HG02938 (cell line): Measurements from ENCODE around the gene NRG3.

Experiments used
- ATAC-seq: cut with Tn5 transposase; IDR thresholded peaks from one replicate; pipeline ENCODE4 v1.9.1; 2021; ENCODE audit warnings: mild to moderate bottlenecking, moderate library complexity; ENCODE audit not compliant: unreplicated experiment

The NRG3 gene

DNA sequence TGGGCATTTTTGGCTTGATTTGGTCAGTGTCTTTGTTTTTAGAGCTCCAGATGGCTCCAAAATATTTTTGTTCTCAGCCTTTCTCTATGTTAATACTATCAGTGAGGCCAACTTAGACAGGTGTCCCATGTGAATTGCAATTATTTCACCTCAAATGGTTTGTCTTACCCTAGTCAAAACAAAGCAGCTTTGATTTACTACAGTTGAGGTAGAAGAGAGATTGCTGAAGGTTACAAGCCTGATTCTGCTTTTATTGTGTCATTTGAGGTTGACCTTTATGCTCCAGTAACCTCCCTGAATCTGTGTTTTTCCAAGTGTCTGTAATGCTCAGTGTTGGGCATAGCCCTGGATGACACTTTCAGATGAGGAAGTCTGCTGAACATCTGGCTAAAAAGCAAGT, 882.9 kb downstream of the NRG3 start:
- ATAC-seq = no peak

- ATAC-seq = no peak
These were observed 884.1 kb downstream of the NRG3 start for GRCh38 chr10:82759050-82759449.

DNA sequence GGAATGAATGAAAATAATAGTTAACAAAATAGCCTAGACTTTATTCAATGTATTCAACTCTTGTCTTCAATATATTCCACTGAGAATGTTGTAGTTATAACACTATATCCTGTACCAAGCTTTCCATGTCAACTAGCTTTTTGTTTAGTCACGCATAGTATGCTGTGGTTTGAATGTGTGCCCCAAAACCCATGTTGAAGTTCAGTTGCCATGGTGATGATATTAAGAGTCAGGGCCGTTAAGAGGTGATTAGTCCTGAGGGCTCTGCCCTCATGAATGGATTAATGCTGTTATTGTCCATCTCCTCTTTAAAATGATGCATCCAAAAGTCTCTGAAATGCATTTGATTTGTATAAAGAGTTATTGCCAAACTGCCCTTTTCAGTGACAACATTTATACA, 887.6 kb downstream of the NRG3 start:
- ATAC-seq = no peak

DNA sequence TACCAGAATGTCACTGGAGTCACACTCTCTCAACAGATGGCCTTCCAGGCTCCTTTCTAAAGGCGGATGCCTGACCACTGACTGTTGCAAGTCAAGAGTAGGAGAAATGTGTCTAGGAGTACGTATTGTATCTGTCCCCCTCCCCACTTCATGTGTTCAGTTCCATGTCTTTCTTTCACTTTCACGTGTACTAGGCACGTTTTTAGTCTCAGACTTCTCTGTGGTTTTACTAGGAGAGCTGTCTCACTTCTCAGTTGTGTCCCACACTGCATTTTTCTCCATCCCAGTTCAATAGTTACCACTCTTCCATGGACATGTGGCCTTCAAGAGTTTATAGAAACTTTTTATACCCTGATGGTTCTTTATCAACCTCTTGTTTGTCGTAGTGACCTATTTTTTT, 893.0 kb downstream of the NRG3 start:
- ATAC-seq = no peak

GRCh38 chr10:82778908-82779307, 903.9 kb downstream of the NRG3 start:
- ATAC-seq = no peak

GRCh38 chr10:82796510-82796909, 921.5 kb downstream of the NRG3 start:
- ATAC-seq = no peak

DNA sequence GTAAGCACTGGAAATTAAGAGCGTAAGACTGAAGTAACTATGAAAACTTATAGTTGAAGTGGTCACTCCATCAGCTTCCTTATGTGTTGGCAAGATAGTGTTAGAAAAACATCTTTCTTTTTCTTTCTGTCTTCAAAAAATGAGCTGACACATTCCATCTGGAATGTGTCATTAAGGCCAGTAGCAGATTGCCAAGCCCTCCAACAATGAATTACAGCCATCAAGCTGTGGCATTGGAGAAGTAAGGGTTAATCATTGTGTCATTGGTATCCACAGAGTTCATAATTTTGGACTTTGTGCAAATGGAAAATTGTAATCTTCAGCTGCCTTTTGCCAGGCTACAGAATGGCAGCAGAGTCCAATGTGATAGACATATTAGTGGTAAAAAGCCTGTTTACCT, 926.3 kb downstream of the NRG3 start:
- ATAC-seq = no peak

- ATAC-seq = no peak
These were observed 936.6 kb downstream of the NRG3 start for GRCh38 chr10:82811621-82812020.

DNA sequence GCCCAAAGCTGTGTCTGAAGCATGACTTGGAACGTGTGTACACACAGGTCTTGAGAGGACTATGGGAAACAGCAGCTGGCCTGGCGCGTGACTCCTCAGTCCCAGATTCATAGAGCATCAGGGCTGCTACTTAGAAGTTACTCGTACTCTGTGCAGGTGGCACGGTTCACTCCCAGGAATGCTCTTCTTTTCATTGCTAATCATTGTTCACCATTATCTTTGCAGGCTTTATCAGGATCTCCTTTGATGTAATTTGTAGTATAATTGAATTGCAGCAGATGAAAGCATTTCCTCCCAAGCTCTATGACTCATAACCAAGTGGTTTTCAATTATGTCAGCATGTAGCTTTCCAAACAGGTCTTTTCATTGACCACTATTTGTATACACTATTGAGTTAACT, 938.9 kb downstream of the NRG3 start:
- ATAC-seq = no peak

- no peak for ATAC-seq
These were observed 939.6 kb downstream of the NRG3 start for GRCh38 chr10:82814635-82815034.

GRCh38 chr10:82815680-82816079, 940.7 kb downstream of the NRG3 start:
- ATAC-seq = no peak

DNA sequence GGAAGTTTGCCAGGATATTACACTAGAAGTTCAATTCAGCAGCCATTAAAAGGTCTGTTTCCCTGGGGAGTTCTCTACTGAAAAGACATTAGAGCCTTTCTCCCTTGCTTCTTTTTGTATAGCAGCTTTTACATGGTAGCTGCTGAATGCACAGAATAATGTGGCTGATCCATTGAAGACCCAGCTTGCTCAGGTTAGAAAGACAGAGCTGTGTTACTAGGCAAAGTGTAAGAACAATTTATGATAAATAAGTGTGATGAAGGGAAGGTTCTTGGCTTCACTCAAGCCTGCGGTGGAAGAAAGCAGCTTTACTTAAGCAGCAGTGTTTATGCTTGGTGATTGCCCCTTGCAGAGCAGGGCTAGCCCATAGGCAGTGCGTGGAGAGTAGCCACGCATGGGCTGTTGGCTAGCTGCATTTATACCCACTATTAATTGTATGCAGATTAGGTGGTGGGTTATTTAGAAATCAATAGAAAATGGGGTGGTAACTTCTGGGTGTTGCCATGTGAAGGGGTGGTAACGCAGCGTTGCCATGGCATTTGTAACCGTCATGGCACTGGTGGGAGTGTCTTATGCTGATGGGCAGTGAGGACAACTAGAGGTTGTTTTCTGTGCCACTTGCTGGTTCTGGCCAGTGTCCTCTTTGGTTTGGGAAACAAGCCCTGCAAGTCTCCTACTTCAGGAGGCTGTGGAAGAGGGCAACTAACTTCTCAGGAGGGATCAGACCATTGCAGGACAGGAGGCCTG, 942.9 kb downstream of the NRG3 start:
- ATAC-seq = no peak

- ATAC-seq = no peak
These were observed 946.0 kb downstream of the NRG3 start for GRCh38 chr10:82821043-82821442.

DNA sequence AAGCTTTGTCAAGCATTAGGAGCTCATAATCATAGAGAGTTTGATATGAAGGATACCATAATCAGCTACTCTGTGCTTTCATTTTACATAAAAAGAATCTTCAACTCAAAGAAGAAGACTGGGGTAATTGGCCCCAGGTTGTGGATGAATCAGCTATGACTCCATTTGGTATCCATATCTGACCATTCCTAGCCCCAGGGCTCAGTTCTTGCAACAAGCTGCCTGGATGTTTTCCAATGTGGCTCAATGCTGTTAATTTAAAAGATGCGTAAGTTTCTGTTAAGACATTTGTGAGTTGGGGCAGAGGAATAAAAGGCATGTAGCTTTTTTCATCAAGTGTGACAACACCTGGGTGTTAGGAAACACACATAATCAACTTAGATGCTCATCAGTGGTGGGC, 951.1 kb downstream of the NRG3 start:
- no peak for ATAC-seq

DNA sequence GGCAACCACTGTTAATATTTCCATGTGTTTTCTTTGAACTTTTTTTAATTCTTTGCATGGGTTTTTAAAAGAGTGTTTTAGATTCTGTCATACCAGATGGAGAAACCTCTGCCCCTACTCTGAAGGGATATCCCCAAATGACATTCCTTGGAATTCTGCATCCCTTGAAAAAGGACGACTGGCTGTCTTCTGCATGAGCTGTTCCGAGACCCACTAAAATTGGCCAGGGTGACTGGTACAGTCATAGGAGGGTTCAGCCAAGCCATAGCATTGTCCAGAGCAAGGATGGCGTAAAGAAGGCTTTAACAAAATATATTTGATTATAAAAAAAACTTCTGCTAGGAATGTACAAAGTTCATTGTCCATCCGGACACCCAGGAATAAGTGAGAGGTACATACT, 952.9 kb downstream of the NRG3 start:
- ATAC-seq = no peak

- no peak for ATAC-seq
These were observed 972.2 kb downstream of the NRG3 start for GRCh38 chr10:82847242-82847641.

- ATAC-seq = no peak
These were observed 975.2 kb downstream of the NRG3 start for GRCh38 chr10:82850191-82850590.

- ATAC-seq = no peak
These were observed 982.1 kb downstream of the NRG3 start for GRCh38 chr10:82856957-82857613.

- no peak for ATAC-seq
These were observed 986.9 kb downstream of the NRG3 start for GRCh38 chr10:82861889-82862288.

DNA sequence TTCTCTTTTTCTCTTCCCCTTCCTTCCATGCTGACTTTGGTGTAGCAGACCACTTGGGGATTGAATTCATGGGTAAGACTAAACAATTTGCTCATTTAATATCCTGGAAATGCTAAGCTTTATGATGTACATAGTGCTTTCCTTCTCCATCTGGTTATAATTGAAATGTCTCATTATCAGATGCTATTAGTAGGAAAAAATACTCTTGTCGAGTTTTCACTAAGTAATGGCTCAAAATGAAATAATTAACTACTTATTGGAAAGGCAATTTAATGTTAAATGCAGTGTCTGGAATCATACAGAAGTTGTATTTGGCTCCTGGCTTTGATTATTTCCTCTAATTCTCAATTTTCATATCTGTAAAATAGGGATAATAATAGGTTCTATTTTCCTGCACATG, 990.4 kb downstream of the NRG3 start:
- ATAC-seq = no peak

- no peak for ATAC-seq
These were observed 991.5 kb downstream of the NRG3 start for GRCh38 chr10:82866424-82867020.

DNA sequence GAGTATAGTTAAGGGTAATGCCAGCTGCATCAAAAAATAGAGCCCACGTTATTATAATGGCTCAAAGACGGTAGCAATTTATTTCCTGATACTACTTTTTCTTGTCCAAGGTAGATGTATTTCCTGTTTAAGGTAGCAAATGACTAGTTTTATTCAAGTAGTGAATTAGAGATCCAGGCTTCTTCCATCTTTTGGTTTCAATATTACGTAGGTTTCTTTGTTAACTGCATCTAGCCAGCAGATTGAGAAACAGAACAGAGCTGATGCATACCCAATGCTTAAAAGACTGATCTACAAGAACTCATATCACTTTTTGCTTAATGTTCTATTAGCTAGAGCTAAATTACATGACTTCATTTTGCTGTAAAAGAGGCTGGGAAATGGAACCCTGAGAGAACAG, 992.1 kb downstream of the NRG3 start:
- no peak for ATAC-seq
